HG03460 (cell line): ENCODE results near the gene FAM13A.
"Not testable (repeated sequence)": the region's sequence is repeated elsewhere in the genome, so short reads cannot be mapped to it uniquely, and the experiment has no call there.

ENCODE experiments used
- ATAC-seq: cut with Tn5 transposase; IDR thresholded peaks from one replicate; pipeline ENCODE4 v1.9.1; 2021; ENCODE audit not compliant: unreplicated experiment

FAM13A gene

DNA sequence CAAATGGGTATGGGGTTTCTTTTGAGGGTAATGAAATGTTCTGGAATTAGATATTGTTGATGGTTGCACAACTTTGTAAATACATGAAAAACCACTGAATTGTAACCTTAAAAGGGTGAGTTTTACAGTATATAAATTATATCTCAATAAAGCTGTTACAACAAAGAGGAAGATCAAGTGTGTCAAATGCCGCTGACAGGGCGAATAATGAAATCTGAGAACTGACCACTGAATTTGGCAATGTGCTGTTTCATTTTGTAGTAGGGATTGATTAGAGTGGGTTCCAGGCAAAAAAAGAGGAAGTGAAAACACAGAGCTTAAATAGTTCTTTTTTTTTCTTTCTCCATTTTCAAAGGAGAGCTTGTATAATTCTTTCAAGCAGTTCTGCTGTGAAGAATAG, 198.2 kb downstream of the FAM13A start:
- ATAC-seq: peak; percentile 91

DNA sequence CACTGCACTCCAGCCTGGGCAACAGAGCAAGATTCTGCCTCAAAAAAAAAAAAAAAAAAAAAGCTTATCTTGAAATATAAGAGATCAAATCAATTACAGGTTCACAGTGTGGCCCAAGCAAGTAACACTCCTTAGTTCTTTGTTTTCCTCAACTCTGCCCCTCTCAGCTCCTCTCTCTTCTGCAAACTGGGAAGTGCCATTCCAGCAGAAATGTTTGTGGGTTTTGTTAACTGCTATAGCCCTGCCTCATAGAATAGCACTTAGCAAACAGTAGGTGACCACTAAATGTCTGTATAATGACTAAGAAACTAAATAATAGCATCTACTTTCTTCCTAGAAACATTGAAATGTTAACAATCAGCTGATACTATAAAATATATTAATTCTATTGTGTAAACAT, 199.4 kb downstream of the FAM13A start:
- ATAC-seq: no peak

DNA sequence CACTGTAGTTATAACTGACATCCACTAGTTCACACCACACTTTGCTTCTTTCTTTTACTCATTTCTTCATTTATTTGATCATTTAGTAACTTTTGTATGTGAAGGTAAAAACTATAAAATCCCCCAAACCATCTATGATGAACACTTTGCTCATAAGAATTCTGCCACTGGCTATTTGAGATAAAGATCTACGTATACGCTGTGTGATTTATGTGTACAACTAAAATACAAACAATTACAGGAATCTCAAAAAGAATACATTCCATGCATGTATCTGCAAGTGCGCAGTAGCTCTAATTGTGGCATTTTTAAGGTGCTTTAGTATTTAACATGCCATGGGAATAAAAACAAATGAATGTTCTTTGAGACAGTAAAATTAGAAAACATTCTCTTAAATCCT, 202.5 kb downstream of the FAM13A start:
- ATAC-seq: no peak

DNA sequence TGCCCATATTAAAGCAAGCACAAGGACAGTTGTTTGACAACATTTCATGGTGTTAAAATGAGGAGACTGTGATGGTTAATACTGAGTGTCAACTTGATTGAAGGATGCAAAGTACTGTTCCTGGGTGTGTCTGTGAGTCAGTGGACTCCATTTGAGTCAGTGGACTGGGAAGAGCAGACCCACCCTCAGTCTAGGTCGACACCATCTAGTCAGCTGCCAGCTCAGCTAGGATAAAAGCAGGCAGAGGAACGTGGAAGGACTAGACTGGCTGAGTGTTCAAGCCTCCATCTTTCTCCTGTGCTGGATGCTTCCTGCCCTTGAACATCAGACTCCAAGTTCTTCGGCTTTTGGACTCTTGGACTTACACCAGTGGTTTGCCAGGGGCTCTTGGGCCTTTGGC, 203.4 kb downstream of the FAM13A start:
- ATAC-seq: not testable (repeated sequence)

DNA sequence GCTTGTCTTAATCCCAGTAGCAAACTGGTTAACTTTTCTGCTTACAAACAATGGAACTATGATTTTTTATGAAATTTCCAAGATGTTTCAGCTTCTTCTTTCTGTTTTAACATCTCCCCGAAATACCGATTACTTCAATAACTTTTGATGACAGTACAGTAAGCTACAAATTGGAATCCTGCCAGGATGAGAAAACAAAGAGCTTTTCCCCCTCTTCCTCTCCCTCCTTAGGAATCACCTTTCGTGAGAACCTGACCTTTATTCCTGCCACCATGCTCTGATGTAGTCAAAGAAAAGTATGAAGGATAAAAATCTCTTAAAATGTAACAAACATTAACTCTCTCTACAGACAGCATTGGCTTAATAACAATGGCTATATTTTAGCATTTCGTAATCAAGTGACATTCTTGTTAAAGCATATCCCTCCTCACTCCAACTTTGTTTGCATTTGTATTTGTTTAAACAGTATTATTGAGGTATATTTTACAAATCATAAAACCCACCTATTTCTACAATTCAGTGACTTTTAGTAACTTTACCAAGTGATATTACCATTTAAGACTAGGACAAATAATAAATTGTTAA, 210.7 kb downstream of the FAM13A start:
- ATAC-seq: no peak

DNA sequence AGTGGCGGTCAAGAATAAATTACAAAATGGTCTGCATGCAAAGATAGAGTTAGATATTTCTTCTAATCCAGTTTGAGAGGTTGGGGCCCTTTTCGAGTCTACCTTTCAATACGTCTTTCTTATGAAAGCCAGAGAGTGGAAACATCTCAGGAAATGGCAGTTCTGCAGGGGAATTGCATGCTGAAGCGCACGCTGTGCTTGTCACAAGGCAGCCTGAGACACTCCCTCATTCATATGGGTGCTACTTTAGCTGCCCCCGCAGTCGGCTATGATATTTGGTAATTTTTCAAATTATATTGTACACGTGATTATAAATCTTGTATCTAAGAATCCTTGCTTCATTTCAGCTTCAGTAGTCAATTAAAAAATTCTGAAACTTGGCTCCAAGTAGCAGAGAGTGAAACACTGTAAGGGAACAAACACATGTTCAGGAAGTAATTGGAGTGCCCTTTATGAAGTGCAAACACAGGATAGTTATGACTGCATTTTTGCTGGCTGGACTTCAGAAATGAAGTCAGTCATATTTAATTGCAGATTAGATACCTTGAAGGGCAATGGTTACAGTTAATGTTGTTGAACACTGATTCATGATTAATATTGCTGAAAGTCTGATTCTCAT, 213.8 kb downstream of the FAM13A start:
- no peak for ATAC-seq

DNA sequence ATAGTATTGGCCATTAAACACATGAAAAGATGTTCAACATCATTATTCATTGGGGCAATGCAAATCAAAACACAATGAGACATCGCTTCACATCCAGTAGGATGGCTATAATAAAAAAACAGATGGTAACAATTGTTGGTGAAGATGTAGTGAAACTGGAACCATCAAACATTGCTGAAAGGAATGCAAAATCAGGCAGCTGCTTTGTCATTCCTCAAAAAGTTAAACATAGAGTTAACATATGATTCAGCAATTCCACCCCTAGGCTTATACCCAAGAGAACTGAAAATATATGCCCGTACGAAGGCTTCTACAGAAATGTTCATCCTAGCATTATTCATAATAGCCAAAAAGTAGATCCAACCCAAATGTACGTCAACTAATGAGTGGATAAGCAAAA, 215.3 kb downstream of the FAM13A start:
- ATAC-seq: no peak

DNA sequence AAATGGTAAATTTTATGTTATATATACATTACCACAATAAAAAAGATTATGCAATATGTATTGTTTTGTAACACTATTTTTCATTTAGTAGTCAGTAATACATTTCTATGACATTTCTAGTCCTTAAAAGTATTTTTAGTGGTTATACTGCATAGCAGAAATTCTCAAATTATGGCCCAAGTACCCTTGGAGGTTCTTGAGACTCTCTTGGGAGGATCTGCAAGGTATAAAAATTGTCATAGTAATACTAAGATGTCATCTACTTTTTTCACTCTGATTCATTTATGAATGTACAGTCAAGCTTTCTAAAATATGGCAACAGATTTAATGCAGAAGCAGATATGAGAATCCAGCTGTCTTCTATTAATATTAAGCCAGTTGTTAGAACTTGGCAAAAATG, 220.8 kb downstream of the FAM13A start:
- ATAC-seq: no peak

DNA sequence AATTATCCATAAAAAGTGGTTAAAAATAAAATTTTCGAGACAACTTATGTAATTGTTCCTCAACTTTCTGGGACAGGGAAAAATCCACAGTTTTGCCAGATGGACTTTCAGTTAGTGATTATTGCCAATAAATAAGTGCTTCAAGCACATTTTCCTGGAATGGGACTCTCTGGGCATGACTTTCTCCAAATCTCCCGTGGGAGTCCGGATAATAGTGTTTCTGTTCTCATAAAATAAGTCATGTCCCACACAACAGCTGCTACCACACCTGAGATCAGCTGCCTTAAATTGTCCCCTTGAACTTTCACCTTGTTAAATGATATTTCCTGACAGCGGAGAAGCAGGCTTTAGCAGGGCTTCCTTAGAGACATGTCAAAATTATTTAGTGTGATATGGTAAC, 226.0 kb downstream of the FAM13A start:
- no peak for ATAC-seq

DNA sequence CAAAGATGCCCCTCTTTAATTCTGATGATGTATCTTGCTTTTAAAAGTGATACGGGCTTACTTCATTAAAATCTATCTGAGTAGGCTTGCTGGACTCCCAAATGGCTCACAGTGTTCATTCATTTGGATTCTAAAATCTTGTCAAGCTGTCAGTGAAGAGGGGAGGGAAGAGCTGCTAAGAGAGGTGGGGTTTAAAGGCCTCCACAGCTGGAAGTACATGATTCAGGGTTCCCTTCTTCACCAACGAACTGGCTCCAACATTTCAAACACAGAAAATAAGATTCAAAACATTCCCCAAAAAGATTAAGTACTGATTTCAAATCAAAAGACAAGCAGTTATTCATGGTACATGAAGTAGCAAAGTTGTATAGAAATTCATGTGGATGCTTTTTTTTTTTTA, 226.4 kb downstream of the FAM13A start:
- no peak for ATAC-seq

DNA sequence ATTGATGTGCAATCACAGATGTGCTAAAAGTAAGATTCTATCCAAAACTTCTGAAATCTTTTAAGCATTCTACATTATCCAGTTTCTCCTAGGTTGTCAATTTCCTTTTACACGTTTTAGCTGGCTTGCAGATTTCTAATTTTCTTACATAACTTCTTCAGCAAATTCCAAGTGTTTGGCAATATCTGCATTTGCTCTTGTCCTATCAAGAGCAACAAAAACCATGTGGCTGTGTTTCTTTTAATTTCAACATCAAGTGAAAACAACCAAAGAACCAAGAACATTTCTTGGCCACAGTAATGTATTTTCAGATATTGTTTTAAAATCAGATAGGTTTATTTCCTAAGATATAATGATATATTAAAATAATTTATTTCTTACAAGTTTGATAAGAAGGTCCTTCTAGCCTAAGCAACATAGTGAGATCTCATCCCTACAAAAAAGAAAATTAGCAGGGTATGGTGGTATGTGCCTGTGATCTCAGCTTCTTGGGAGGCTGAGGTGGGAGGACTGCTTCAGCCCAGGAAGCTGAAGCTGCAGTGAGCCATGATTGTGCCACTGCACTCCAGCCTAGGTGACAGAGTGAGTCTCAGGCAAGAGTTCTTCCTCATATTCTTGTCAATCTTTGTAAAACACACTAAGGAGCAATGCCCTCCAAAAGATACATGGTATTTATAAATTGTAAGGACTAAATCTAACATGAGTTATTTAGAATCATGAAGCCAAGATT, 228.0 kb downstream of the FAM13A start:
- ATAC-seq: no peak

DNA sequence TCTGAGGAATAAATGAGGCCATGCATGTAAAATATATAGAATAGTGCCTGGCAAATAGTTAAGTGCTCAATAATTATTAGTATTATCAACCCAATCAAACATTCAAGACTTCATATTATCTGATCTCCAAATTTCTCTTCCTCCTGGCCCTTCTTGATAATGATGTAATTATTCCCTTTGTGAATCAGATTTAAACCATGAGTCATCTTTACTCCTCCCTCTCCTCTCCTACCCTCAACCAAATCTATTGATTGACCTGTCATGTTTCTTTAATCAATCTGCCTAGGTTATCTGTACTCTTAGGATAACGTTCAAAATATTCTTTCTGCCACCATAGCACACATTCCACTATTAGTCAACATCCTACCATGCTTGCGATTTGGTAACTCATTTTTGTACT, 229.5 kb downstream of the FAM13A start:
- ATAC-seq: no peak

DNA sequence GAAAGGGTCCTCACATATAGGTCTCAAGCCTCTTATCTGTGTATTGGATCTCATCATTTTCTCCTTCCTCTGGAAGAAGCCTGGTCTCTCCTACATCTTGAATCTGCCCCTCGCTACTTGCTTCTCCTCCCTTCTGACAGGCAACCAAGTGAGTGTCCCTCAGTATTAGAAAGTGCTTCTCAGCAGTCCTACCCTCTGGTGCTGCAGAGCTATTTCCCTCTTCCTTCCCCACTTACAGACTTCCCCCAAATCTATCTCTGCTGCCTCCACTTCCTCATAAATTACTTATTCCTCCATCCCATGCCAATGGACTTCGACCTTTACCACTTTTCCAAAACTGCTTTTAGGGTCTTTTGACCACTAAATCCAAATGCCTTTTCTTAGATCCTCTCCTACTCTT, 230.2 kb downstream of the FAM13A start:
- no peak for ATAC-seq

DNA sequence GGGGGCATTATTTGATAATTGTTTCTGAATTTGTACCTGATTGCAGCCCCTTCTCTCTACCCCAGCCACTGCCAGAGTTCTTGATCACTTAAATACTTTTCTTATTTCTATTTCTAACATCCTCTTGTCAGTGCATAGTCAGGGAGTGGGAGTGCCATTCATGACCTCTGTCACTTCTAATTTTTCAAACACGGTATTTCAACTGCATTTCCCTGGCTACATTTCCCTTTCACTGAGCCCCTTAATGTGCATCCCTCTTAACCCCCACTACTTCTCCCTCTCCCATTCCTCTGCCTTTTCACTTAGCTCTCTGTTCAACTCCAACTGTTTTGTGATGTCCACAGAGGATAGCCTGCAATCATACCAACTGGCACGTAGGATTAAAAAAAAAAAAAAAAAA, 231.1 kb downstream of the FAM13A start:
- no peak for ATAC-seq

DNA sequence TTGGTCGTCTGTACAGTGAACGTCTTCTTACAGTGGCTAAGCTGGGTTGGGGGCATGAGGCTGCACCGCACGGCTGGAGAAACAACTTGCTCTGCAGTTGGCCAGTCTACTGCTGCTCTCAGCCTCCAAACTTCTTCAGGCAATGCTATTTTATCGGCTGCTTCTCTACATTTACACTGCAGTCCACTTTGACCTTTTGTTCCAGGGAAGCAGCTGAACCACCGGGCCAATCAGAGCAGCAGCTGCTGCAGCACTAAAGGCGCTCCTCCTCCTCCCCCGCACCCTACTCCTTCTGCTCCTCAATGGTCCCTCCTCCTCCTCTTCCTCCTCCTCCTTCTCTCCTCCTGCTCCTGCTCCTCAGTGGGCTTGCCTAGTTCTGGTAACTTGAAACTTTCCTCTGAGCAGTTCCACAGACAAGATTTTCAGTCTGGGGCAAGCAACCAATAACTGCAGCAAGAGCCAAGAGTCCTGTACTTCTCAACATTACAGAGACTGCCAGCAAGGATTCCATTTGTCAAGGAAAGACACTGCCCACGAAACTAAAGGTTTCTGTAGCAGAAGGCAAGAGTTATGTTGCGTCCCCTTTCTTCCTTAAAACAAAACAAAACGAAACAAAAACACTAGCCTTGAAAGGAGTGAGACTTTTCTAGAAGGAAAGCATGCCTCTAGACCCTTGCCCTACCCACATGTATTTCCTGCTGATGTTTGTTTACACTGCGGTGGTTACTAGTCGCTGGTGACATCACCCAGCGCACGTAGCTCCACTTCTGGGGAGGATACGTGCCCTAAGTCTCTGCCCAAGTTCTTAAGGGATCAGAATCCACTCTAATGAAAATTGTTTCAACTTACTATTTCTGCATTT, 233.7 kb downstream of the FAM13A start:
- peak; percentile 92 for ATAC-seq

DNA sequence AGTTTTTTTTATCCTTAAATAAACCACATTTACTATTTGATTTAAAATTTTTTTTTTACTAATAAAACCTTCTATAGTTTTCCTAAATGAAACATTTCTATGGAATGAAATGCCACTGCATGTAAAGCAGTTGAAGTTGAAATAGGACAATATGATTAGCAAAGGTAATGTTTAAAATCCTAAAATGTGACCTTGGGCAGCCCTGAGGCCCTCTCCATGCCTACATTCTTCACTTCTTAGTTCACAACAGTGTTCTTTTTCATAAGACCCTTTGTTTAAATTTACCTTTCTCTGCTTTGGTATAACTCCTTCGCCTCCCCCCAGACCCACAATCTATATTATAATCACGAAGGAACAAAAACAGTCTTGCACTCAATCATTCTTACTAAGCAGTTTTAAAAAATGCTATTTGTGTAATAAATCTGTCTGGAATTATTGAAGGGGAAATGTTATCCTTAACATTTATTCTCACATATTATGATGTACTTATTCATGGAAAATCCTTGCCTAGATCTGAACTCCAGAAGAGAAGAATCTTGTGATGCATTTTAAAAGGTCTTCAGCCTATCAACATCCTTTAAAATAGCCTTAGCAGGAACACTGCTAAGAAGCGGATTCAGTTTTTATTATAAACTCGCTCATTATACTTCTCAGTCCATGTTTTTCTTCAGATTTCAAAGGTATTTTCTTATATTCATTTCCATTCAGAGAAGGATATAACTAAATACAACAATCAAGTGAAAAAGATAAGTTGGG, 234.8 kb downstream of the FAM13A start:
- ATAC-seq: no peak

DNA sequence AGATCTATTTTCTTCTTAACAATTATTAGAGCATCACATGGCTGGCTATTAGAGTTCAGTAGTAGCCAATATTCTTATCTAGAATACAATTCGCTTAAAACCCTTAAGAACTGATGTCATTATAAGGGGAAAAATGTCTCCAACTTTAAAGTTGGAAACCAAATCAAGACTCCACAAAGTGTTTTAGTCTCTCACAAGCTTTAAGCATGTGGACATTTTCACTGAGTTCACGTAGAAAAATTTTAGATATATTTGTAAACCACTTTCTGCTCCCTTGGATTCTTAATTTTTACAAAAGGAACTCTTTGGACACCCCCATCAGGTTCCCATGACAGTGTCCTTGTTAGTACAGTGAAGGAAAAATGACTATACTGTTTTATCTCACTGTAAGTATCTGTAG, 235.5 kb downstream of the FAM13A start:
- ATAC-seq: no peak

DNA sequence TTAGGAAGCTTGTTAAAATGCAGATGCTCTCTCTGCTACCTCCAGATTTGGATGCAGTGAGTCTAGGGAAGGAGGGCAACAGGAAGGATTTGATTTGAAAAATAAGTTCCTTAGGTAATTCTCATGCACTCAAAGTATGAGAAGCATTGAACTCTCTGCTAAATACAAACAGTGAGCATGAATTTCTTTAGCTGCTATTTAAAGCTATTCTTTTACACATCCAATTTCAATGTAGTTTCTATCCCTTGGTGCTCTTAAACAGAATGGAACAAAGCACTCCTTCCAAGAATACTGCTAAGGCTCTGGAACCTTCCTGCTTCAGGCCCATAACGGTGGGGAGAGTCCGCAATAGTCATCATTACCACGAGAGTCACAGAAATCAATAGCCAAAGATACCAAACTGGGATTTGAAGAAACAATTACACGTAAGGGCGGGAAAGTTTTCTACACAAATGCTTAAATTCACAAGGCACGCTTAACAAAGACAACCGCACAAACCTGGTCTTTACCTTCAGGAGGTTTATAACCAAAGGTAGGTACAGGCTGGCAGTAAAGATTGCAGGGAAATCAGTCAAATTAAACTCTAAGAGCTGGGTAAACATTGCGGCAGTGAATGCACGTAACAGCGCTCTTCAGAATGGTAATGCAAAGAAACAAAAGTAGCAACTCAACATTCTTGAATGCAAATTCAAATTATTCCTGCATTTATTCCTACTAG, 236.1 kb downstream of the FAM13A start:
- no peak for ATAC-seq

DNA sequence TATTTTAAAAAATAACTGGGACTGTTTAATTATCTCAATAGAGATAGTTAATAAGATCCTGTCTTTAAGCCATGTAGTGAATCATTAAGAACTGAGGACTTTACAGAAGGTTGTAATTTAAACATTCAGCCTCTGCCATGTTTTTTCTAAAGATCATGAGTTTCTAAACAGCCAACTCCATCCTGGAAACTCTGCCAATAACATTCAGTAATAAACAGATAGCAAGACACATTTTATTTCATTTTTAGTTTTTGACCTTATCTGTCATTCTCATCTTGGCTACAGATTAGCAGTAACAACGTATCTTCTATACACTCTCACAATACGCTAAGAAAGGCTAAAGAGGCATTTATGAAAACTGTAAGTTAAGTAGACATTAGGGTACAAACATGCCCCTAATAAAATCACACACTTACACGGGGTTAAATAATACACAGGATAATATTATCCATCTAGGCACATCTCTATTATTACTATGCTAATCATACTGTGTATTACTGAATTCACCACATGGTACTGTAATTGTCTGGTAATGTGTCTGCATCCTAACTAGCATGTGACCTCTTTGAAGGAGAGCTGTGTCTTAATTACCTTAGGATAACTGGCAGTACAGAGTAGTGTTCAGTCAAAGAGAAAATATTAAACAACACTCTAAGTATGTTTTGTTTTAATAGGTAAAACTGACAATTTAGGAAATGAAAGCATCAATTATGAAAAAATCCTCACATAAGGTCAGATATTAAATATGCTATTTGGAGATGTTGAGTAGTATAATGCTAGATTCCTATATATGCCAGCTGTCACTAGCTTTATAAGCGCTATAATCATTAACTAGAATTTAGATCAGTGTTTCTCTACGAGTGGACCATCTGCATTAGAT, 236.9 kb downstream of the FAM13A start:
- no peak for ATAC-seq
